Neural cell (in vitro differentiated cells): Measurements from ENCODE around the gene KISS1R. TPM values are rescaled to one million over a fixed set of nuclear protein-coding genes. Genes with fewer than 3 reads are reported as not detected.

Source experiments
- H2AFZ ChIP-seq: fragments of 200-600, 300-800 bp; sonication (generic), shearing (Covaris generic); 2 replicates; pipeline ENCODE4 v1.6.0; 2014; ENCODE audit warnings: low read depth, mild to moderate bottlenecking, antibody characterized with exemption, low read length, moderate library complexity
- H3F3A ChIP-seq: fragments of 200-600 bp; shearing (Covaris generic); 2 replicates; pipeline ENCODE4 v1.6.1; 2016; ENCODE audit warnings: mild to moderate bottlenecking, moderate library complexity, mixed read lengths, antibody characterized with exemption, low read length; ENCODE audit not compliant: insufficient read depth, poor library complexity, severe bottlenecking
- H3K27ac ChIP-seq: fragments of 200-600, 300-800 bp; sonication (generic), shearing (Covaris generic); 2 replicates; pipeline ENCODE4 v1.5.1; 2014; ENCODE audit warnings: mild to moderate bottlenecking, low read length, moderate library complexity
- H3K27me3 ChIP-seq: fragments of 300-800, 200-600 bp; sonication (generic), shearing (Covaris generic); 2 replicates; pipeline ENCODE4 v1.6.0; 2014; ENCODE audit warnings: mild to moderate bottlenecking, low read depth, low read length, moderate library complexity; ENCODE audit not compliant: insufficient read depth
- H3K36me3 ChIP-seq: fragments of 300-800, 200-600 bp; sonication (generic), shearing (Covaris generic); 2 replicates; pipeline ENCODE4 v1.5.1; 2014; ENCODE audit warnings: mild to moderate bottlenecking, antibody characterized with exemption, low read length, moderate library complexity; ENCODE audit not compliant: insufficient read depth
- H3K4me2 ChIP-seq: fragments of 300-800, 200-600 bp; sonication (generic), shearing (Covaris generic); 2 replicates; pipeline ENCODE4 v1.6.0; 2014; ENCODE audit warnings: mild to moderate bottlenecking, low read length
- H3K4me3 ChIP-seq: fragments of 300-800, 200-600 bp; sonication (generic), shearing (Covaris generic); 2 replicates; pipeline ENCODE4 v1.5.1; 2014; ENCODE audit warnings: mild to moderate bottlenecking, low read length, moderate library complexity
- H3K79me2 ChIP-seq: fragments of 200-600 bp; shearing (Covaris generic); replicated peaks from 2 replicates; pipeline ENCODE4 v1.6.0; 2014; ENCODE audit warnings: mild to moderate bottlenecking, low read length, moderate library complexity; ENCODE audit not compliant: insufficient read depth
- H3K9ac ChIP-seq: fragments of 300-800, 200-600 bp; sonication (generic), shearing (Covaris generic); 2 replicates; pipeline ENCODE4 v1.6.1; 2016; ENCODE audit warnings: mild to moderate bottlenecking, low read length, mixed read lengths
- H3K9me2 ChIP-seq: fragments of 200-600 bp; shearing (Covaris generic); 2 replicates; pipeline ENCODE4 v1.6.1; 2016; ENCODE audit warnings: mild to moderate bottlenecking, low read length, mixed read lengths; ENCODE audit not compliant: insufficient read depth
- H3K9me3 ChIP-seq: fragments of 200-600, 300-800 bp; sonication (generic), shearing (Covaris generic); 2 replicates; pipeline ENCODE4 v1.6.1; 2016; ENCODE audit warnings: mild to moderate bottlenecking, mixed run types, low read length, moderate library complexity, mixed read lengths
- H4K20me1 ChIP-seq: fragments of 200-600 bp; shearing (Covaris generic); 2 replicates; pipeline ENCODE4 v1.6.1; 2016; ENCODE audit warnings: mild to moderate bottlenecking, mixed run types; ENCODE audit not compliant: insufficient read depth
- EP300 ChIP-seq: fragments of 450-650 bp; conservative IDR thresholded peaks from 2 replicates; pipeline ENCODE4 v1.6.1; 2014; ENCODE audit warnings: antibody characterized with exemption, mild to moderate bottlenecking, moderate library complexity; ENCODE audit not compliant: poor library complexity, severe bottlenecking
- EZH2 ChIP-seq: fragments of 200-600, 300-800 bp; shearing (Covaris generic), sonication (generic); IDR thresholded peaks from 2 replicates; pipeline ENCODE4 v1.6.1; 2014; ENCODE audit warnings: antibody characterized with exemption, low read length, borderline replicate concordance, mild to moderate bottlenecking; ENCODE audit not compliant: insufficient read depth, poor library complexity, severe bottlenecking
- MXI1 ChIP-seq: fragments of 450-650 bp; conservative IDR thresholded peaks from 2 replicates; pipeline ENCODE4 v1.6.1; 2014; ENCODE audit warnings: antibody characterized with exemption, mild to moderate bottlenecking; ENCODE audit not compliant: poor library complexity, severe bottlenecking
- POLR2AphosphoS5 ChIP-seq: IDR thresholded peaks from 2 replicates; pipeline ENCODE4 v1.6.1; 2012
- RAD21 ChIP-seq: fragments of 450-650 bp; conservative IDR thresholded peaks from 2 replicates; pipeline ENCODE4 v1.6.1; 2014; ENCODE audit warnings: antibody characterized with exemption, mild to moderate bottlenecking, moderate library complexity
- SMC3 ChIP-seq: fragments of 450-650 bp; conservative IDR thresholded peaks from 2 replicates; pipeline ENCODE4 v1.6.1; 2014; ENCODE audit warnings: antibody characterized with exemption, mild to moderate bottlenecking, moderate library complexity; ENCODE audit not compliant: poor library complexity
- TAF1 ChIP-seq: IDR thresholded peaks from 2 replicates; pipeline ENCODE4 v1.6.1; 2012; ENCODE audit warnings: low read depth
- polyA plus RNA-seq: library from polyadenylated mRNA; depleted of rRNA; stranded (reverse); fragments of >200 nt; gene quantifications from 2 replicates; pipeline ENCODE4 v1.2.3, GENCODE V29; 2014
- TF ChIP-seq, protein P1 (sequence below): IDR thresholded peaks from 2 replicates; pipeline ENCODE4 v1.6.1; 2012; ENCODE audit warnings: borderline replicate concordance
- TF ChIP-seq, protein P2 (sequence below): fragments of 450-650 bp; IDR thresholded peaks from 2 replicates; pipeline ENCODE4 v1.5.1; 2014; ENCODE audit warnings: antibody characterized with exemption, mild to moderate bottlenecking, moderate library complexity; ENCODE audit not compliant: poor library complexity, severe bottlenecking

KISS1R gene
- polyA plus RNA-seq, 1 donor from 2014 or later, result 5.4 TPM

DNA sequence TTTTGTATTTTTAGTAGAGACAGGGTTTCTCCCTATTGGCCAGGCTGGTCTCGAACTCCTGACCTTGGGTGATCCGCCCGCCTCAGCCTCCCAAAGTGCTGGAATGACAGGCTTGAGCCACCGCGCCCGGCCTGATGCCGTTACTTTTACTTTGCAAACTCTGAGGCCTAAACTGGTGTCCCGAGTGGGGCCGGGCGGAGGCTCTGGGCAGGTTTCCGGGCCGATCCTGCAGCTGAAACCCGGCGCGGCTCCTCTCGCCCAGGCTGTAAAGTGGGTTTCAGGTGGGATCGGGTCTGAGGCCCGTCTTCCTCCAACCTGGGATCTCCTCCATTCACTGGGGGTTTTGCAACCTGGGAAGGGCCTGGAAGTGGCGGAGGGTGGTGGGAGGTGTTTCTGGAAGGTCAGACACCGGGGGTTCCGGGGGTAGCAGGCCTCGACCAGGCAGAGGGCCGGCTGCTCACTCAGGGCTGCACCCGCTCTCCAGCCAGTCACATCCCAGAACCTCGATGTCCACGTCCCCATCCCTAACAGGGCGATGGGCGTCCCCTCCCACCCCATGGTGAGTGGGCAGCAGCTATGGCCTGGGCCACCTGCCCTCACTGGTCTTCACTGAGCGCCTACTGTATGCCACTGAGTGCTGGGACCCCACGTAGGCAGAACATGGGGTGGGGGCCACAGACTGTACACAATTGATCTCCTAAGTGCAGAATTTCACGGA is 45.7 kb downstream of the KISS1R start:
- Histone ChIP-seq H3K9me2 (no peaks in the 10 kb centered on the region), H3K4me3 (no peak overlapping the region), H3K9me3 (no peaks in the 10 kb centered on the region), H3K4me2 (no peak overlapping the region), H3K36me3 (peaks cover 24% of the 10 kb centered on the region), H3K79me2 (no peaks in the 10 kb centered on the region), H3K27ac (no peak overlapping the region), H3K9ac (no peak overlapping the region), H3F3A (no peaks in the 10 kb centered on the region), H3K27me3 (no peaks in the 10 kb centered on the region), H4K20me1 (no peaks in the 10 kb centered on the region), H2AFZ (no peak overlapping the region)
- no peak for TF ChIP-seq EP300
- no peak for TF ChIP-seq MXI1
- TF ChIP-seq, protein P1, sequence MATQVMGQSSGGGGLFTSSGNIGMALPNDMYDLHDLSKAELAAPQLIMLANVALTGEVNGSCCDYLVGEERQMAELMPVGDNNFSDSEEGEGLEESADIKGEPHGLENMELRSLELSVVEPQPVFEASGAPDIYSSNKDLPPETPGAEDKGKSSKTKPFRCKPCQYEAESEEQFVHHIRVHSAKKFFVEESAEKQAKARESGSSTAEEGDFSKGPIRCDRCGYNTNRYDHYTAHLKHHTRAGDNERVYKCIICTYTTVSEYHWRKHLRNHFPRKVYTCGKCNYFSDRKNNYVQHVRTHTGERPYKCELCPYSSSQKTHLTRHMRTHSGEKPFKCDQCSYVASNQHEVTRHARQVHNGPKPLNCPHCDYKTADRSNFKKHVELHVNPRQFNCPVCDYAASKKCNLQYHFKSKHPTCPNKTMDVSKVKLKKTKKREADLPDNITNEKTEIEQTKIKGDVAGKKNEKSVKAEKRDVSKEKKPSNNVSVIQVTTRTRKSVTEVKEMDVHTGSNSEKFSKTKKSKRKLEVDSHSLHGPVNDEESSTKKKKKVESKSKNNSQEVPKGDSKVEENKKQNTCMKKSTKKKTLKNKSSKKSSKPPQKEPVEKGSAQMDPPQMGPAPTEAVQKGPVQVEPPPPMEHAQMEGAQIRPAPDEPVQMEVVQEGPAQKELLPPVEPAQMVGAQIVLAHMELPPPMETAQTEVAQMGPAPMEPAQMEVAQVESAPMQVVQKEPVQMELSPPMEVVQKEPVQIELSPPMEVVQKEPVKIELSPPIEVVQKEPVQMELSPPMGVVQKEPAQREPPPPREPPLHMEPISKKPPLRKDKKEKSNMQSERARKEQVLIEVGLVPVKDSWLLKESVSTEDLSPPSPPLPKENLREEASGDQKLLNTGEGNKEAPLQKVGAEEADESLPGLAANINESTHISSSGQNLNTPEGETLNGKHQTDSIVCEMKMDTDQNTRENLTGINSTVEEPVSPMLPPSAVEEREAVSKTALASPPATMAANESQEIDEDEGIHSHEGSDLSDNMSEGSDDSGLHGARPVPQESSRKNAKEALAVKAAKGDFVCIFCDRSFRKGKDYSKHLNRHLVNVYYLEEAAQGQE, result no peak
- no peak for TF ChIP-seq POLR2AphosphoS5
- TF ChIP-seq SMC3, result no peak
- no peak for TF ChIP-seq EZH2
- TF ChIP-seq TAF1, result no peak
- no peak for TF ChIP-seq RAD21
- TF ChIP-seq, protein P2, sequence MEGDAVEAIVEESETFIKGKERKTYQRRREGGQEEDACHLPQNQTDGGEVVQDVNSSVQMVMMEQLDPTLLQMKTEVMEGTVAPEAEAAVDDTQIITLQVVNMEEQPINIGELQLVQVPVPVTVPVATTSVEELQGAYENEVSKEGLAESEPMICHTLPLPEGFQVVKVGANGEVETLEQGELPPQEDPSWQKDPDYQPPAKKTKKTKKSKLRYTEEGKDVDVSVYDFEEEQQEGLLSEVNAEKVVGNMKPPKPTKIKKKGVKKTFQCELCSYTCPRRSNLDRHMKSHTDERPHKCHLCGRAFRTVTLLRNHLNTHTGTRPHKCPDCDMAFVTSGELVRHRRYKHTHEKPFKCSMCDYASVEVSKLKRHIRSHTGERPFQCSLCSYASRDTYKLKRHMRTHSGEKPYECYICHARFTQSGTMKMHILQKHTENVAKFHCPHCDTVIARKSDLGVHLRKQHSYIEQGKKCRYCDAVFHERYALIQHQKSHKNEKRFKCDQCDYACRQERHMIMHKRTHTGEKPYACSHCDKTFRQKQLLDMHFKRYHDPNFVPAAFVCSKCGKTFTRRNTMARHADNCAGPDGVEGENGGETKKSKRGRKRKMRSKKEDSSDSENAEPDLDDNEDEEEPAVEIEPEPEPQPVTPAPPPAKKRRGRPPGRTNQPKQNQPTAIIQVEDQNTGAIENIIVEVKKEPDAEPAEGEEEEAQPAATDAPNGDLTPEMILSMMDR, result no peak

- no peak overlapping the region for H3K27ac ChIP-seq
- no peaks in the 10 kb centered on the region for H3F3A ChIP-seq
- H3K79me2 ChIP-seq, result no peaks in the 10 kb centered on the region
- no peaks in the 10 kb centered on the region for H3K9me2 ChIP-seq
- TF ChIP-seq TAF1 (no peak), POLR2AphosphoS5 (no peak), EP300 (no peak), MXI1 (no peak), SMC3 (no peak), RAD21 (no peak), EZH2 (no peak)
- TF ChIP-seq, protein P1, result no peak
- TF ChIP-seq, protein P2, result no peak
- H3K36me3 ChIP-seq, result peaks cover 27% of the 10 kb centered on the region
- no peak overlapping the region for H3K4me2 ChIP-seq
- H2AFZ ChIP-seq, result no peak overlapping the region
- no peaks in the 10 kb centered on the region for H4K20me1 ChIP-seq
- no peaks in the 10 kb centered on the region for H3K27me3 ChIP-seq
- H3K9me3 ChIP-seq, result no peaks in the 10 kb centered on the region
- H3K4me3 ChIP-seq, result no peak overlapping the region
- no peak overlapping the region for H3K9ac ChIP-seq
Observed at GRCh38 chr19:963486-963951, 46.4 kb downstream of the KISS1R start.
